SK-N-SH (cell line): ENCODE results near the gene GPR82. TPM values are rescaled to one million over a fixed set of nuclear protein-coding genes. Genes with fewer than 3 reads are reported as not detected.
A peak's percentile ranks its signal among the peaks of the same experiment; 100 is the strongest.

ENCODE experiments used
- CTCF ChIA-PET: fragments of 300-600, 350-600 bp; formaldehyde crosslinking; extraction: SDS; loops from one replicate; lab custom pipeline; 2021; lab: Yijun Ruan, JAX
- POLR2A ChIA-PET: fragments of 350-600 bp; sonication (Branson Sonifier 250); formaldehyde crosslinking; extraction: SDS; loops from one replicate; lab custom pipeline; 2020; ENCODE audit warnings: antibody characterized with exemption, inconsistent platforms; lab: Yijun Ruan, JAX
- DNase-seq: peaks from one replicate; pipeline ENCODE4 v3.0.0; 2012
- H2AFZ ChIP-seq: fragments of 200-600 bp; sonication (generic); 2 replicates; pipeline ENCODE4 v1.8.1; 2016; ENCODE audit warnings: antibody characterized with exemption, mild to moderate bottlenecking, low read depth
- H3F3A ChIP-seq: fragments of 200-600 bp; sonication (generic); replicated peaks from 2 replicates; pipeline ENCODE3; 2016; ENCODE audit warnings: antibody characterized with exemption, mild to moderate bottlenecking; ENCODE audit not compliant: insufficient read depth
- H3K27ac ChIP-seq, 2 experiments: fragments of 200-500 bp in 1 of 2; fragments of 200-600 bp in 1 of 2; sonication (Bioruptor generic) in 1 of 2; sonication (generic), shearing (Covaris generic) in 1 of 2; 2 replicates each; pipeline versions ENCODE4 v1.5.1 to v1.6.1; 2014 to 2016; ENCODE audit warnings: low read depth in 2 of 2, inconsistent platforms in 1 of 2, low read length in 1 of 2, mild to moderate bottlenecking in 1 of 2, mixed read lengths in 1 of 2
- H3K27me3 ChIP-seq: fragments of 200-600 bp; sonication (generic), shearing (Covaris generic); 2 replicates; pipeline ENCODE4 v1.6.1; 2016; ENCODE audit warnings: mixed run types; ENCODE audit not compliant: insufficient read depth
- H3K36me3 ChIP-seq, 2 experiments: fragments of 200-500 bp in 1 of 2; fragments of 200-600 bp in 1 of 2; sonication (Bioruptor generic) in 1 of 2; sonication (generic) in 1 of 2; replicated peaks in 1 of 2; 2 replicates each; pipeline versions ENCODE3 to v1.5.1; 2014 to 2016; ENCODE audit warnings: low read length in 1 of 2, mild to moderate bottlenecking in 1 of 2; ENCODE audit not compliant: insufficient read depth in 2 of 2, control insufficient read depth in 1 of 2
- H3K4me1 ChIP-seq, 2 experiments: fragments of 200-500 bp in 1 of 2; fragments of 200-600 bp in 1 of 2; sonication (Bioruptor generic) in 1 of 2; sonication (generic), shearing (Covaris generic) in 1 of 2; 2 replicates each; pipeline versions ENCODE4 v1.5.1 to v1.6.1; 2014 to 2016; ENCODE audit warnings: low read depth in 1 of 2, low read length in 1 of 2, mixed run types in 1 of 2; ENCODE audit not compliant: insufficient read depth in 2 of 2, control insufficient read depth in 1 of 2
- H3K4me2 ChIP-seq: fragments of 200-600 bp; sonication (generic), shearing (Covaris generic); 2 replicates; pipeline ENCODE4 v1.6.1; 2017; ENCODE audit warnings: mixed run types
- H3K4me3 ChIP-seq, 2 experiments: fragments of 200-500 bp in 1 of 2; fragments of 200-600 bp in 1 of 2; sonication (Bioruptor generic) in 1 of 2; sonication (generic), shearing (Covaris generic) in 1 of 2; 2 replicates each; pipeline versions ENCODE4 v1.5.1 to v1.8.1; 2014 to 2016; ENCODE audit warnings: low read depth in 2 of 2, inconsistent platforms in 1 of 2, low read length in 1 of 2, mild to moderate bottlenecking in 1 of 2, mixed read lengths in 1 of 2, moderate library complexity in 1 of 2
- H3K79me2 ChIP-seq: fragments of 200-600 bp; sonication (generic); 2 replicates; pipeline ENCODE4 v1.8.1; 2017; ENCODE audit warnings: mild to moderate bottlenecking; ENCODE audit not compliant: insufficient read depth
- H3K9ac ChIP-seq: fragments of 200-600 bp; sonication (generic); 2 replicates; pipeline ENCODE4 v1.6.1; 2017; ENCODE audit warnings: mixed run types
- H3K9me2 ChIP-seq: fragments of 200-600 bp; sonication (generic); 2 replicates; pipeline ENCODE4 v1.6.1; 2017; ENCODE audit warnings: mixed run types
- H3K9me3 ChIP-seq: fragments of 200-600 bp; sonication (generic); 2 replicates; pipeline ENCODE4 v1.6.1; 2017; ENCODE audit warnings: mixed run types, mild to moderate bottlenecking, moderate library complexity
- H4K20me1 ChIP-seq: fragments of 200-600 bp; sonication (generic); 2 replicates; pipeline ENCODE4 v1.6.1; 2017; ENCODE audit warnings: mild to moderate bottlenecking, mixed run types; ENCODE audit not compliant: insufficient read depth
- EP300 ChIP-seq, 2 experiments: IDR thresholded peaks; 2 replicates each; pipeline versions ENCODE4 v1.4.0 to v1.6.1; 2012; ENCODE audit warnings: borderline replicate concordance in 1 of 2, low read depth in 1 of 2, low read length in 1 of 2
- EZH2phosphoT487 ChIP-seq: fragments of 200-600 bp; sonication (generic); IDR thresholded peaks from 2 replicates; pipeline ENCODE4 v1.6.1; 2017; ENCODE audit warnings: low read depth, mixed run types, mild to moderate bottlenecking, antibody characterized with exemption, moderate library complexity, borderline replicate concordance
- FOSL2 ChIP-seq: IDR thresholded peaks from 2 replicates; pipeline ENCODE4 v1.4.0; 2012; ENCODE audit warnings: low read depth, mild to moderate bottlenecking, moderate library complexity, borderline replicate concordance
- GABPA ChIP-seq: IDR thresholded peaks from 2 replicates; pipeline ENCODE4 v1.4.0; 2012; ENCODE audit warnings: low read depth, mild to moderate bottlenecking
- MEF2A ChIP-seq: IDR thresholded peaks from 2 replicates; pipeline ENCODE4 v1.4.0; 2012; ENCODE audit warnings: low read depth, borderline replicate concordance
- NFIC ChIP-seq: IDR thresholded peaks from 2 replicates; pipeline ENCODE4 v1.4.0; 2012; ENCODE audit warnings: borderline replicate concordance
- PBX3 ChIP-seq: IDR thresholded peaks from 2 replicates; pipeline ENCODE4; 2012
- RAD21 ChIP-seq: IDR thresholded peaks from 2 replicates; pipeline ENCODE4 v1.6.1; 2012; ENCODE audit warnings: mild to moderate bottlenecking, low read length
- RCOR1 ChIP-seq: fragments of 150-350 bp; IDR thresholded peaks from 2 replicates; pipeline ENCODE4 v1.6.1; 2017; ENCODE audit warnings: antibody characterized with exemption, low read length
- RFX5 ChIP-seq: IDR thresholded peaks from 2 replicates; pipeline ENCODE4 v1.6.1; 2012; ENCODE audit warnings: mild to moderate bottlenecking, improper control_type of control experiment, low read length
- TEAD4 ChIP-seq: IDR thresholded peaks from 2 replicates; pipeline ENCODE4 v1.4.0; 2012; ENCODE audit warnings: mild to moderate bottlenecking, borderline replicate concordance; ENCODE audit not compliant: insufficient read depth
- WGBS: methylation state at CpG from one replicate; pipeline ENCODE4 v1.1.6; 2017; ENCODE audit warnings: low lambda C conversion rate; 5-methylcytosine and 5-hydroxymethylcytosine counted together
- polyA plus RNA-seq, 3 experiments: library from polyadenylated mRNA; depleted of rRNA; stranded (reverse); fragments of >200 nt; gene quantifications; 2 replicates each; pipeline ENCODE4 v1.2.3, GENCODE V29; 2012
- TF ChIP-seq, protein P1 (sequence below): fragments of 150-350 bp; IDR thresholded peaks from 2 replicates; pipeline ENCODE4 v1.6.1; 2017; ENCODE audit warnings: antibody characterized with exemption, low read length, low read depth, borderline replicate concordance

The GPR82 gene
- polyA plus RNA-seq, 1 of the 3 experiments (the other 2 are of a cell fraction): not detected

- Histone ChIP-seq H3K4me1 (no peaks in the 10 kb centered on the region), H2AFZ (no peak overlapping the region), H3F3A (no peaks in the 10 kb centered on the region), H4K20me1 (no peaks in the 10 kb centered on the region), H3K9ac (no peak overlapping the region), H3K27me3 (no peaks in the 10 kb centered on the region), H3K36me3 (no peaks in the 10 kb centered on the region), H3K9me3 (no peaks in the 10 kb centered on the region), H3K4me2 (no peak overlapping the region), H3K27ac (no peak overlapping the region), H3K4me3 (no peak overlapping the region), H3K9me2 (no peaks in the 10 kb centered on the region), H3K79me2 (no peaks in the 10 kb centered on the region)
- TF ChIP-seq FOSL2: 0 out of 2 replicates have a peak, but pooled peaks have one; percentile 6
- no peak for TF ChIP-seq RAD21
- WGBS: 29% methylated on average over 3 of the region's 3 CpGs
- CTCF ChIA-PET: no interaction called here
- no peak for DNase-seq
- POLR2A ChIA-PET: no interaction called here
These were observed 964 bp upstream of the GPR82 start for GRCh38 chrX:41722816-41723618.

DNA sequence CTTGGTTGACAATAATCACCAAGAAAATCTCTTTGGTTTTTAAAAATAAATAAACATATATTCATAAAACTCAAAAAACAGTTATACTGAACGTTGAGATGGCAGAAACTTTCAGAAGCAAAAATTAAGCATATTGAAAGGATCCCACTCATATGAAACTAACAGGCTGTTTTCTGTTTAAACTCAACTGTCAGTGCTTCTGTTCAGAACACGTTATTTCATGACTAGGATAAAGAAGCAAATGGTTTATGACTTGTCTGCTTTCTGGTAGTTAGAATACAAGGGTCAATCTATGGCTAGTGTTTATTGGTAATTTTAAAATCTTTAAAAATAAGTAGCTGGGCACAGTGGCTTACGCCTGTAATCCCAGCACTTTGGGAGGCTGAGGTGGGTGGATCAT is 4.1 kb downstream of the GPR82 start:
- Histone ChIP-seq H3K9me2 (no peaks in the 10 kb centered on the region), H4K20me1 (no peaks in the 10 kb centered on the region), H3F3A (no peaks in the 10 kb centered on the region), H3K4me2 (no peak overlapping the region), H3K9me3 (no peaks in the 10 kb centered on the region), H3K27ac (no peak overlapping the region), H3K4me3 (no peak overlapping the region), H3K79me2 (no peaks in the 10 kb centered on the region), H3K27me3 (no peaks in the 10 kb centered on the region), H3K9ac (no peak overlapping the region), H2AFZ (no peak overlapping the region), H3K36me3 (no peaks in the 10 kb centered on the region)
- CTCF ChIA-PET: no interaction called here
- DNase-seq: no peak
- 47% methylated on average over 3 of the region's 3 CpGs for WGBS
- POLR2A ChIA-PET: no interaction called here
- TF ChIP-seq RCOR1 (no peak), NFIC (no peak), TEAD4 (no peak), PBX3 (no peak), GABPA (no peak), RAD21 (no peak), MEF2A (no peak), EZH2phosphoT487 (no peak), EP300 (IDR thresholded peaks at IDR 0.05; ENCODE audit: borderline replicate concordance in 1 of 2, low read depth in 1 of 2, low read length in 1 of 2) (no peak), RFX5 (no peak)
- TF ChIP-seq, protein P1, sequence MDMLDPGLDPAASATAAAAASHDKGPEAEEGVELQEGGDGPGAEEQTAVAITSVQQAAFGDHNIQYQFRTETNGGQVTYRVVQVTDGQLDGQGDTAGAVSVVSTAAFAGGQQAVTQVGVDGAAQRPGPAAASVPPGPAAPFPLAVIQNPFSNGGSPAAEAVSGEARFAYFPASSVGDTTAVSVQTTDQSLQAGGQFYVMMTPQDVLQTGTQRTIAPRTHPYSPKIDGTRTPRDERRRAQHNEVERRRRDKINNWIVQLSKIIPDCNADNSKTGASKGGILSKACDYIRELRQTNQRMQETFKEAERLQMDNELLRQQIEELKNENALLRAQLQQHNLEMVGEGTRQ: no peak
- TF ChIP-seq, all 33 proteins: peak for 0
- H3K4me1 ChIP-seq: no peaks in the 10 kb centered on the region
